Retinal pigment epithelial cell (primary cell): ENCODE measurements around the gene GP1BB.

ENCODE experiments used
- DNase-seq: peaks from one replicate; pipeline ENCODE4 v3.0.0-alpha.2; 2010; ENCODE audit warnings: low read depth
- H3K4me3 ChIP-seq: 2 replicates; pipeline ENCODE4 v1.5.1; 2011; ENCODE audit warnings: mild to moderate bottlenecking, low read length, control low read depth, moderate library complexity
- TF ChIP-seq, protein P1 (sequence below): conservative IDR thresholded peaks from 2 replicates; pipeline ENCODE4 v1.5.1; 2011; ENCODE audit warnings: low read depth, low read length, control low read depth, inconsistent platforms

GP1BB gene

DNA sequence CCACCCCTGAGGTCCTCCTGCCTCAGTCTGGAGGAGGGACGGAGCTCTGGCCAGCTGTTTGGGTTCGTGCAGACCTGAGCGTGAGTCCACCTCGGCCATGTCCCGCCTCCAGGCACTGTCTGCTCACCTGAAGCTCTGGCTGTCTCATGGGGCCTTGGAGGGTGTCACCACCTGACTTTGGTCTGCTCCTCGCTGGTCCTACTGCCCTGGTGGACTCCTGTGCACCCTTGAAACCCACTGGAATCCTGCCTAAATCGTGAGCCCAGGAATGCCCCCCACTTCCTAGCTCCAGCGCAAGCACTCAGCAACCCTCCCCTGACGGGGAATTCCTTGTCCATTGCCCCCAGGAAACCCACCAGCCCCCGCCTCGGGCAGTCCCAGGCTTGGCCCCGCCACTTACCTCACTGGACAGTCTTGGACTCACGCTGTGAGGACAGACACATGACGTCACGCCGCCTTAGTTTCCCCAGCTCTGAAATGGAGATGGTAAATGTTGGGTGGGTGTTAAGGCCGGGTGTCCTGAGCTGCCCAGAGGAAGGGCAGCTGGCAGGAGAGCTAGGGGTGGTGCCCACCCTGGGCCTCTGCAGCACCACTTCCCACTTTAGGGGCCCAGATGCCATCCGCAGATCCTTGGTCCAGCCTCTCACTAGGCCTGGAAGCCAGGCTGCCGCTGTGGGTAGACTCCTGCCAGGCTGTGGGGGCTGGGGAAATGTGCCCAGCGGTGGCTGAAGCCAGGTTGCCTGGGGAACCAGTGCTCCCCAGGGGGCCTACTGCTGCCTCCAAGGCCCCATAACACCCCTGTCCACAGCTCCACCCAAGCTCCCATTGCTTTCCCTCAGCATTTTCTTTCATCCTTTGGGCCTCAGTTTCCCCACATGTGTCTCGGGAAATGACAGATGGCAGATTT, 19.1 kb downstream of the GP1BB start:
- DNase-seq: no peak
- no peak overlapping the region for H3K4me3 ChIP-seq
- TF ChIP-seq, protein P1, sequence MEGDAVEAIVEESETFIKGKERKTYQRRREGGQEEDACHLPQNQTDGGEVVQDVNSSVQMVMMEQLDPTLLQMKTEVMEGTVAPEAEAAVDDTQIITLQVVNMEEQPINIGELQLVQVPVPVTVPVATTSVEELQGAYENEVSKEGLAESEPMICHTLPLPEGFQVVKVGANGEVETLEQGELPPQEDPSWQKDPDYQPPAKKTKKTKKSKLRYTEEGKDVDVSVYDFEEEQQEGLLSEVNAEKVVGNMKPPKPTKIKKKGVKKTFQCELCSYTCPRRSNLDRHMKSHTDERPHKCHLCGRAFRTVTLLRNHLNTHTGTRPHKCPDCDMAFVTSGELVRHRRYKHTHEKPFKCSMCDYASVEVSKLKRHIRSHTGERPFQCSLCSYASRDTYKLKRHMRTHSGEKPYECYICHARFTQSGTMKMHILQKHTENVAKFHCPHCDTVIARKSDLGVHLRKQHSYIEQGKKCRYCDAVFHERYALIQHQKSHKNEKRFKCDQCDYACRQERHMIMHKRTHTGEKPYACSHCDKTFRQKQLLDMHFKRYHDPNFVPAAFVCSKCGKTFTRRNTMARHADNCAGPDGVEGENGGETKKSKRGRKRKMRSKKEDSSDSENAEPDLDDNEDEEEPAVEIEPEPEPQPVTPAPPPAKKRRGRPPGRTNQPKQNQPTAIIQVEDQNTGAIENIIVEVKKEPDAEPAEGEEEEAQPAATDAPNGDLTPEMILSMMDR: no peak

DNA sequence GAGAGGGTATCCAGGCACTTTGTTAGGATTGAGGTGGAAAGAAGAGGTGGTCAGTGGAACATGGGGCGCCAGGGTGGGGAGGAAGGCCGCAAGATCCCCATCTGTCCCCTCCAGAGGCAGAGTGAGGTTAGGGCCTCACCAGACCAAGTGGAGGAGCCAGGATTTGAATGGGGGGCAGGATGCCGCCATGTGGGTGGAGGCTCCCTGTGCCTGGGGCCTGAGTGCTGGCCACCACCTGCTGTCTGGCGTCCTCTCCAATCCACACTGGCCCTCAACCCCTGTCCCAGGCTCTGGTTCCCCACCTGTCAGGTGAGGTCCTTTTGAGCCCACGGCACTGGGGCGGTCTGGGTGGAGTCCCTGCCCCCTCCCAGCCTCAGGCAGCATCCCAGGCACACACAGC, 19.7 kb downstream of the GP1BB start:
- no peak overlapping the region for H3K4me3 ChIP-seq
- TF ChIP-seq, protein P1: no peak
- DNase-seq: no peak

DNA sequence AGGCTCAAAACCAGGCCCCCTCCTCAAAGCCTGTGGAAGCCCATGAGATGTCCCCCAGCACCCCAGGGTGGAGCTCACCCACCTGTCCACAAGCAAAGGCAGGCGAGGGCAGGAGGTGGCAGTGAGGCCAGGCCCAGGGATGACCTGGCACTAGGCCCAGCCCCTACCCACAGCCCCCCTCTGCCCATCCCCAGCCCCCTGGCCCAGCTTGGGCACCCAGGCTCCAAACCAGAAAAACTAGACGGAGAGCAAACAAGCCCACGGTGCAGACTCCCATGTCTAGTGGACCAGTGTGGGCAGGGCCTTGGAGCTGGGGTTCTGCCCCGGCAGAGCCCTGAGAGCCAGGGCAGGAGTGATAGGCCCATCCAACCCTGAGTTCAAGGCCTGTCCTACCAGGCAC, 20.3 kb downstream of the GP1BB start:
- no peak for DNase-seq
- TF ChIP-seq, protein P1: no peak

DNA sequence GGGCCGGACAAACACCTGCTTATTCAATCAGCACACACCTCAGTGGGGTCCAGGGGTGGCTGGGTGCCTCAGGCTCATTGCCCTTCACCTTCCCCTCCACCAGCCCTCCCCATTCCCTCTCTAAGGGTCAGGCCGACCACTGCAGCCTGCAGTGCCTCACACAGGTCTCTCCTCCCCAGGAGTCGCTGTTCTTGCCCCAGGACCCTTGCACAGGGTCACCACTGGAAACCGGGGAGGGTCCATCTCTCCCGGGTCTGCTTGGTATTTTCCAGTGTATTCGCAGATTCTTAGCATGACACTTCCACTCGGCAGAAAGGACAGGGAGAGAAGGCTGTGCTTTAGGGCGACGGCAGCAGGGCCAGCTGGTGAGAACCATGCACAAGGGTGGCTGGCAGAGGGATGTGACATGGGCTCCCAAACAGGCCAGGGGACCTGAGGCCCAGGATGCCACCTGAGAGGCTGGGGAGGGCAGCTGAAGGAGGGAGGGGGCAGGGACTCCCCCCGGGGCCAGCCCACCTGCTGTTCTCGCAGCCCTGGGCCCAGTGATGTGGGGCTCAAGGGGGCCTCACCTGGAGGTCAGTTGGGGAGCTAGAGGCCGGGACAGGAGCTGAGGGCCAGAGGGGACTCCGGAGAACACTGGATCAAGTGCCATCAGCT, 21.1 kb downstream of the GP1BB start:
- TF ChIP-seq, protein P1: no peak
- no peak for DNase-seq

More for the DNA sequence above, 20.3 kb downstream of the GP1BB start:
- H3K4me3 ChIP-seq: no peak overlapping the region

DNA sequence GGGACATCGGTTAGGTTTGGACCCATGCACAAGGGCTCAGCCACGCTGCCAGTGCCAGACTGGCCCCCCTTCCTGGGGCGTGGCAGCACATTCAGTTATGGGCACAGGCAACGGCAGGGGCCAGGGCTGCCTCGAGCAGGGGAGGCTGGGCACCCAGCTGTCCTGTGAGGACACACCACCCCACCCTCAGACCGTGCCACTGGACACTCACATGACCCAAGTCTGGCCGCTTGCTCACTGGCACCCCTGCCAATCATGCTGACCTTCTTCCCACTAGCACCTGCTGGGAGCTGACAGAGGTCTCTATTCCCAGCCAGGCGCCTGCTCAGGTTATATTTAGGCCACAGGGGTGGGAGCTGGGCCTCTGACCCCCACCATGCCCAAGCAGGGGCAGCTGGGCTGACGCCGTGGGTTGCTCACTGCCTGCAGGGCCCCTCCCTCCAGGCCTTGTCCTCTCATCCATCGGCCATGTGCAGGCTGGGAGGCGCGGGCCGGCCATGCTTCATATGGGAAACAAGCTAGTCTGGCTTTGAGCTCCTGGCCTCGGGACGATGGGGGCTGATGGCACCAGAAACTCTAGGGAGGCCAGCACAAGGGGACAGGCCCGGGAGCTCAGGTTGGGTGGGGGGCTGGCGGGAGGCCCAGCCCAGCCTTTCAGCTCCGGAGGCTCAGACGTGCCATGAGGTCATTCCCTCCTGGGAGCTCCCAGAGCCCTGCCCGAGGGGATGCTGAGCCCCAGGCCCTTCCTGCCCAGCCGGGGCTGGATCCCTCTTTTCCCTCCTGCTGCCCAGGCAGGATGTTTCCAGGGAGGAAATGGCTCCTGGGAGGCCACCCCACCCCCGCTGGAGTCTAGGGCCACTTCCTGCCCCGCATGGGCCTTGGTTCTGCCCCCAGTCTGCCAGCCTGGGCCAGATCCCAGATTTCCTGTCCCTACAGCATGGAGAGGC, 22.1 kb downstream of the GP1BB start:
- TF ChIP-seq, protein P1: no peak
- H3K4me3 ChIP-seq: no peak overlapping the region
- DNase-seq: no peak

More for the DNA sequence above, 21.1 kb downstream of the GP1BB start:
- H3K4me3 ChIP-seq: no peak overlapping the region

DNA sequence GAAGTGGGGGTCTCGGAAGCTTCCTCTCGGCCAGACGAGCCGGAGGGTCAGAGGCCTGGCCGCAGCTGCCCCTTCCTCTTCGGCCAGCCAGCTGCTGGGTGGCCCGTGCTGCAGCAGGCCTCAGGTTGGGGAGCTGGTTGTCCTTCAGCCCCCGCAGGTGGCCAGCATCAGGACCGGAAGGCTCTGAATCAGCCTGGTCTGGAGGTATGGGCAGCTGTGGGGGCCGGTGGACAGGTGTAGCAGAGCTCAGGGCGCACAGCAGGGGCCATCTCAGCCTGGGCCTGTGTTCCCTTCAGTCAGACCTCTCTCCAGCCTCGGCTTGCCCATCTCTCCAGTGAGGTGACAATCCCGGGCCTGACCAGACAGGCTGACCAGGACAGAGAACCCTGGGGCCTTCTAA, 23.4 kb downstream of the GP1BB start:
- TF ChIP-seq, protein P1: no peak
- no peak for DNase-seq
- H3K4me3 ChIP-seq: no peak overlapping the region
